Measurements from ENCODE around the gene TNFSF13.
A peak's percentile ranks its signal among the peaks of the same experiment; 100 is the strongest.

Gene TNFSF13

DNA sequence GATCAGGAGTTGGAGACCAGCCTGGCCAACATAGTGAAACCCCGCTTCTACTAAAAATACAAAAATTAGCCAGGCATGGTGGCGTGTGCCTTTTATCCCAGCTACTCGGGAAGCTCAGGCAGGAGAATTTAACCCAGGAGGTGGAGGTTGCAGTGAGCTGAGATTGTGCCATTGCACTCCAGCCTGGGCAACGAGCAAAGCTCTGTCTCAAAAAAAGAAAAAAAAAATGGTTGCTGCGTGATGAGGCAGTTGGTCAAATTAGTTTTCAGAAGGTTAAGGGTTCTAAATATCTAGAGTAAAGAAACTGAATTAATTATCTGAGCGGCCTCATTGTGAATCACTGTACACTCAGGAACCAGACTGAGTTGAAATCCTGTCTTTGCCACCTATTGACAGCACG is 17.4 kb downstream of the TNFSF13 start:
- no peak for FAIRE-seq

DNA sequence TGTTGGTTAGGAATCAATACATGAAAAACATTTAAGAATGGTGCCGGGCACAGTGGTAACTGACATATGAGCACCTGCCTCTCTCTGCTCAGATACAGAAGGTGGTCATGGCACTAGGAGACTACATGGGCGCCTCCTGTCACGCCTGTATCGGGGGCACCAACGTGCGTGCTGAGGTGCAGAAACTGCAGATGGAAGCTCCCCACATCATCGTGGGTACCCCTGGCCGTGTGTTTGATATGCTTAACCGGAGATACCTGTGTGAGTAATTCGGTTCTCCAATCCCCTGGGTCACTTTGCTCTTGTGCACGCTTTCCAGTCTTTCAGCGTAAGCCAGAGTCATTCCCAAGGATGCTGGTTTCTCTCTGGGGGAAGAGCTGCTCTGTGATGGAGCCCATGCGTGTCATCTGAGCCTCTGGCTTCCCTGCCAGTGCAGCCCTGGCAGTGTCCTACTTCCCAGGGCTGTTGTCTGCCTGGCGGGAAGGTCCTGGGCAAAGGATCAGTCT is 17.9 kb downstream of the TNFSF13 start:
- FAIRE-seq = no peak

DNA sequence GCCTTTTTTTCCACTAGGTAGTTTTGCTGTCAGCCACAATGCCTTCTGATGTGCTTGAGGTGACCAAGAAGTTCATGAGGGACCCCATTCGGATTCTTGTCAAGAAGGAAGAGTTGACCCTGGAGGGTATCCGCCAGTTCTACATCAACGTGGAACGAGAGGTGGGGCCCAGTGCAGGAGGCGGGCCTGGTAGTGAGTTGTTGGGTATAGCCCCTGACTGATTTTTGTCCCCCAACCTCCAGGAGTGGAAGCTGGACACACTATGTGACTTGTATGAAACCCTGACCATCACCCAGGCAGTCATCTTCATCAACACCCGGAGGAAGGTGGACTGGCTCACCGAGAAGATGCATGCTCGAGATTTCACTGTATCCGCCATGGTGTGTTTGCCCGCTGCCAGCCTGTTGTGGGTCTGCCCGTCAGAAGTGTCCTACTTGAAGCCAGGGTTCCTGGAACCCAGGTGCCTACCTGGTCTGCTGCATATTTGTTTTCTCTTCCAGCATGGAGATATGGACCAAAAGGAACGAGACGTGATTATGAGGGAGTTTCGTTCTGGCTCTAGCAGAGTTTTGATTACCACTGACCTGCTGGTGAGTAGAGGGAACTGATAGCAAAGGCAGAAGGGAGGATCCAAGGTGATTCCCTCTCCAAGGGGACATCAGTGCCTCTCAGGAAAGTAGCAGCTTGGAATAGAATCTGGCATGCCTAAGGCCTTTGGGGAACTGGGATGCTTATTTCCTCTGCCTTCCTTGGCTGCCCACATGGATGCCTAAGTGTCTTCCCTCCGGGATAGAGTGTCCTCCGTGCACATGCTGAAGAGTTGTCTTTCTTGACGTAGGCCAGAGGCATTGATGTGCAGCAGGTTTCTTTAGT is 19.0 kb downstream of the TNFSF13 start:
- FAIRE-seq = no peak

DNA sequence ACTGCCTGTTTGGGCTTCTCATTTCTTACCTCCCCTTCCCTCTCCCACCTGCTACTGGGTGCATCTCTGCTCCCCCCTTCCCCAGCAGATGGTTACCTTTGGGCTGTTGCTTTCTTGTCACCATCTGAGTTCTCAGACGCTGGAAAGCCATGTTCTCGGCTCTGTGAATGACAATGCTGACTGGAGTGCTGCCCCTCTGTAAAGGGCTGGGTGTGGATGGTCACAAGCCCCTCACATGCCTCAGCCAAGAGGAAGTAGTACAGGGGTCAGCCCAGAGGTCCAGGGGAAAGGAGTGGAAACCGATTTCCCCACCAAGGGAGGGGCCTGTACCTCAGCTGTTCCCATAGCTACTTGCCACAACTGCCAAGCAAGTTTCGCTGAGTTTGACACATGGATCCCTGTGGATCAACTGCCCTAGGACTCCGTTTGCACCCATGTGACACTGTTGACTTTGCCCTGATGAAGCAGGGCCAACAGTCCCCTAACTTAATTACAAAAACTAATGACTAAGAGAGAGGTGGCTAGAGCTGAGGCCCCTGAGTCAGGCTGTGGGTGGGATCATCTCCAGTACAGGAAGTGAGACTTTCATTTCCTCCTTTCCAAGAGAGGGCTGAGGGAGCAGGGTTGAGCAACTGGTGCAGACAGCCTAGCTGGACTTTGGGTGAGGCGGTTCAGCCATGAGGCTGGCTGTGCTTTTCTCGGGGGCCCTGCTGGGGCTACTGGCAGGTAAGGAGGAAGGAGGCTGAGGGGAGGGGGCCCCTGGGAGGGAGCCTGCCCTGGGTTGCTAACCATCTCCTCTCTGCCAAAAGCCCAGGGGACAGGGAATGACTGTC is 20.7 kb downstream of the TNFSF13 start, which contains the start of gene CD68:
CD68 (plus strand) TSS at position 638 of the 833 bp plus-strand sequence; CDS start at position 678, 40 bp downstream.
- no peak for FAIRE-seq

DNA sequence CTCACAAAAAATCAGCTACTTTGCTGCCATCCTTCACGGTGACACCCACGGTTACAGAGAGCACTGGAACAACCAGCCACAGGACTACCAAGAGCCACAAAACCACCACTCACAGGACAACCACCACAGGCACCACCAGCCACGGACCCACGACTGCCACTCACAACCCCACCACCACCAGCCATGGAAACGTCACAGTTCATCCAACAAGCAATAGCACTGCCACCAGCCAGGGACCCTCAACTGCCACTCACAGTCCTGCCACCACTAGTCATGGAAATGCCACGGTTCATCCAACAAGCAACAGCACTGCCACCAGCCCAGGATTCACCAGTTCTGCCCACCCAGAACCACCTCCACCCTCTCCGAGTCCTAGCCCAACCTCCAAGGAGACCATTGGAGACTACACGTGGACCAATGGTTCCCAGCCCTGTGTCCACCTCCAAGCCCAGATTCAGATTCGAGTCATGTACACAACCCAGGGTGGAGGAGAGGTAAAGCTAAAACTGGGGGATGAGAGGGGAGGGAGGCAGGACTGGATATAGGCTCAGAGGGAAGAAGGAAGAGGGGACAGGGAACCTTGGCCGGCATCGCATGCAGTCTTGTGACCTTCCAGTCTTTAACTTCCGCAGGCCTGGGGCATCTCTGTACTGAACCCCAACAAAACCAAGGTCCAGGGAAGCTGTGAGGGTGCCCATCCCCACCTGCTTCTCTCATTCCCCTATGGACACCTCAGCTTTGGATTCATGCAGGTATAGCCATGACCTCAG is 21.5 kb downstream of the TNFSF13 start:
- FAIRE-seq = no peak

DNA sequence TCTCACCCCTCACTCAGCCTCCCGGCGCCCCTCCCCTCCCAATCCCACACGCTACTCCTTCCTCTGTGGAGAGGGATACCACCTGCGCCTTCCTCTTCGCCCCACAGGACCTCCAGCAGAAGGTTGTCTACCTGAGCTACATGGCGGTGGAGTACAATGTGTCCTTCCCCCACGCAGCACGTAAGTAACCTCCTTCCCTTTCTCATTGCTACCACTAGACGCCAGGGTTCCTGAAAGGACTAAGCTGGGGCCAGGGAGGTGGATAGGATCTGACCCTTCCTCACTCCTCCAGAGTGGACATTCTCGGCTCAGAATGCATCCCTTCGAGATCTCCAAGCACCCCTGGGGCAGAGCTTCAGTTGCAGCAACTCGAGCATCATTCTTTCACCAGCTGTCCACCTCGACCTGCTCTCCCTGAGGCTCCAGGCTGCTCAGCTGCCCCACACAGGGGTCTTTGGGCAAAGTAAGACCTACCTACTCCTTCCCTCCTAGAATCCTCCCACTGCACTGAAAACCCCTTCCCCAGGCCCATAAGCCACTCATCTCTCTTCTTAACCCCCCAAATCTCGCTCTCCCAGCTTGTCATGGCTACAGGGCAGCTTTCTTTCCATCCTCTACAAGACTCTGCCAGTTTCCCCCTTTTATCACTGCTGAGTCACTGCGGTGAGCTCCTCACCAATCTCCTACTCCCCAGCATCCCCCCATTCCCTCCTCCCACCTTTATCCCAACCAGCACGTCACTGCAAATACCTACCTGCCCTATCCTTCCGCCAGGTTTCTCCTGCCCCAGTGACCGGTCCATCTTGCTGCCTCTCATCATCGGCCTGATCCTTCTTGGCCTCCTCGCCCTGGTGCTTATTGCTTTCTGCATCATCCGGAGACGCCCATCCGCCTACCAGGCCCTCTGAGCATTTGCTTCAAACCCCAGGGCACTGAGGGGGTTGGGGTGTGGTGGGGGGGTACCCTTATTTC is 22.3 kb downstream of the TNFSF13 start:
- FAIRE-seq = no peak

DNA sequence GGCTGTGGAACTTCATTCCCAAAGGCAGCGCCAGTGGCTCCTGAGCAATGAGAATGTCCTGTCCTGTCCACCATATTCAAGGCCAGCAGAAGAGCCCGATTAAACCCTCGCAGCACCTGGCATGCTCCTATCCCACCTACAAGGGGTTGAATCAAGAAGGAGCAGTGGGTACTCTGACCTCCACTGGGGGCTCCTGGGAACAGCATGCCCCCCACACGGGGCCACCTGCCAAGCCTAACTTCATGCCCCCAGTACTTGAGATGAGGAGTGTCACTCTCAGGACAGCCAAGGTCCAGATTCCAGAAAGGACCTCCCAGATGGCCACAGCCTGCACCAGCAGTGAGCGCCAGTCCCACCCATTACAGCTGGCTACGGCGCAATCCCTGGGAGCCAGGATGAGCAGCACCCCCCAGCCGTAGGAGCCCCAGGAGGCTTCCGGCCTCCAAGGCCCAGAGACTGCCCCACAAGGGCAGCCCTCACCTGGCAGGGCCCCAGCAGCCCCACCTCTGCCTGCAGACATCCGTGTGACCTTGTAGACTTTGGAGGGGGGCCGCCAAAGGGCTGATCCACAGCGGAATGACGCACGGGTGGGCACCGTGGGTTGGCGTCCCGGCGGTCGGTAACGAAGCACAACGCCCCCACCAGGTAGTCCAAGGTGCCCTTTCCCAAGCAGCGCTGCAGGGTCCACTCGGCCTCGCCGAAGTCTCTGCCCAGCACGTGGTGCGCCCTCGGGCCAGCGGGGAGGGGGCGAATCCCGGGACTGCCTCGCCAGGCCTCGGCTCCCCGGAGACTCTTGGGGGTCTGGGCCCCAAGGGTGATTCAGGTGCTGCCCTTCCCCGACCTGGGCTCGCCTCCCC is 24.1 kb downstream of the TNFSF13 start:
- no peak for FAIRE-seq

DNA sequence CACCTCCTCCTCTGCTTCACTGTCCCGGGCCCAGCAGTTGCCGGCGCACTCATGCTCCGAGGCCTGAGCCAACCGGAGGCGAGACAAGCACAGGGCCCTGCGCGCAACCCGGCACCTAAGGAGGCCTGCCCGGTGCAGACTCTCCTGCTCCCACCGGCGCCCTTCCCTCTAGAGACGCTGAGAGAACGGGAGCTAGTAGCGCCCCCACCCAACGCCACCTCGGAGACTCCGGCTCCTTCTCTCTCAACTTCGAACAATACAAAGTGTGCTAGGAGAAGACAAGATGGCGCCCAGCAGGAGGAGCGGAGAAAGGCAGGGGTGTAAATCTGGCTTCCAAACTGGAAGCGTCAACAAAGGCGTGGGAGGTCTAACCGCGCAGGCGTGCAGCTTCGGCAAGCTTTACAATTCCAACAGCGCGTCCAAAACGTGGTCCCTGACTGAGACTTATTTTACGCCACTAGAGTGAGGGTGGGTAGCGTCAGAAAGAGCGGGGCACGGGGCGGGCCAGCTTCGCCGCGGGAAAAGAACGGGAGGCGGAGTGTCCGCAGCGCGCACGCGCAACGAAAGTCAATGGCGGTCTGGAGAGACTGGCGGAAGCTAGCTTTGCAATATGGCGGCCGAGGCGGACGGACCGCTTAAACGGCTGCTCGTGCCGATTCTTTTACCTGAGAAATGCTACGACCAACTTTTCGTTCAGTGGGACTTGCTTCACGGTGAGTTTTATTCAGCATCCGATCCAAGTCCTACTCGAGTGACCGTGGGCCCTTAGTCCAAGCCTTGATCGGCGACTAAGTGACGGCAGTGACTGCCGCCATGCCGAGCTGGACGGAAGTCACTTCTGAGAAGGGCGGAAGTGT is 24.9 kb downstream of the TNFSF13 start, which contains the start of gene MPDU1:
MPDU1 (plus strand) TSS at position 600 of the 857 bp plus-strand sequence; CDS start at position 611, 11 bp downstream.
- FAIRE-seq = peak; percentile 65

DNA sequence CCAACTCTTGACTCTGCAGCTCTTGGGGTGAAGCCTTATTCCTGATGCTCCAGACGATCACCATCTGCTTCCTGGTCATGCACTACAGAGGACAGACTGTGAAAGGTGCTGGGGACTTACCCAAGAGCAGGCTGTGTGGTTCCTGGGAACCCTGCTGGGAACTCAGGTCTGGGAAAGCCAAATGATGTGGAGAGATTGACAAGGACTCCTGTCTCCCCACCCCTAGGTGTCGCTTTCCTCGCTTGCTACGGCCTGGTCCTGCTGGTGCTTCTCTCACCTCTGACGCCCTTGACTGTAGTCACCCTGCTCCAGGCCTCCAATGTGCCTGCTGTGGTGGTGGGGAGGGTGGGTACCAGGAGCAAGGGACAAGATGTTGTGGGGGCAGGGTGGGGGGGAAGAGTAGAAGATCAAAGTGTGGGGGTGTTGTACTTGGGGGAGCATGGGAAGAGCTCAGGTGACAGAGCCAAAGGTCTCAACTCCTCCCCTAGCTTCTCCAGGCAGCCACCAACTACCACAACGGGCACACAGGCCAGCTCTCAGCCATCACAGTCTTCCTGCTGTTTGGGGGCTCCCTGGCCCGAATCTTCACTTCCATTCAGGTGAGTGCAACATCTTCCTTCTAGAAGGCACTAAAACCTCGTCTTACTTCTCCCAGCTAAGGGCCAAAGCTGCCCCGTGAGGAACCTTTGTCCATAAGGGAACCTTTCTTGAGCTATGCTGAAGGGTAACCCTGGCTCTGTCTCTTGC is 28.3 kb downstream of the TNFSF13 start:
- FAIRE-seq = no peak

DNA sequence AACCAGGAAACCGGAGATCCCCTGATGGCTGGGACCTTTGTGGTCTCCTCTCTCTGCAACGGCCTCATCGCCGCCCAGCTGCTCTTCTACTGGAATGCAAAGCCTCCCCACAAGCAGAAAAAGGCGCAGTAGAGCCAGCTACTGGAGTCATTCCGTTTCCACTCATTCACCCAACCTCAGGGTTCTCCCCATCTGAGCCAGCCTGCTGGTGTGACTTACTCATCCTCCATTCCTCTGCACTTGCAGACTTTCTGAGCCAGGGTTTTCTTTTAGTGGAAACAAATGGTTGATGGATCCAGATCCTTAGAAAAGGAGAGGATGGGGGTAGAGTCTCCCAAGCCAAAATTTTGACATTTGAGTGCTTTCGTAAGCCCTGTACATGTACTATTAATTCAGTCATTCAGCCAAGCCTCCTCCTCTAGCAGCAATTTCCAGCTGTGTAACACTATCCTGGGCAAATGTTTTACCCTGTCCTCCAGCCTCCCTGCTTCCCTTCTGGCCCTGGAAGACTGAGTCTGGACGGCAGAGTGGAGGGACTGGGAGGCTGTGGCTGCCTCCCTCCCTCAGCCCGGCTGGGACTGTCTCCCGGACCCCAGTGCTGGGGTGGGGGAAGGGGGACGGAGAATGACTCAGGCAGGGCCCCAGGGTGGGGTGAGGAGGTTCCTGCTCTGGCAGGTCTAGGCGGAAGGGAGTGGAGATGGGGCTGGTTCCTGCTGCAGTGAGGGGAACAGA is 29.0 kb downstream of the TNFSF13 start:
- FAIRE-seq = no peak

DNA sequence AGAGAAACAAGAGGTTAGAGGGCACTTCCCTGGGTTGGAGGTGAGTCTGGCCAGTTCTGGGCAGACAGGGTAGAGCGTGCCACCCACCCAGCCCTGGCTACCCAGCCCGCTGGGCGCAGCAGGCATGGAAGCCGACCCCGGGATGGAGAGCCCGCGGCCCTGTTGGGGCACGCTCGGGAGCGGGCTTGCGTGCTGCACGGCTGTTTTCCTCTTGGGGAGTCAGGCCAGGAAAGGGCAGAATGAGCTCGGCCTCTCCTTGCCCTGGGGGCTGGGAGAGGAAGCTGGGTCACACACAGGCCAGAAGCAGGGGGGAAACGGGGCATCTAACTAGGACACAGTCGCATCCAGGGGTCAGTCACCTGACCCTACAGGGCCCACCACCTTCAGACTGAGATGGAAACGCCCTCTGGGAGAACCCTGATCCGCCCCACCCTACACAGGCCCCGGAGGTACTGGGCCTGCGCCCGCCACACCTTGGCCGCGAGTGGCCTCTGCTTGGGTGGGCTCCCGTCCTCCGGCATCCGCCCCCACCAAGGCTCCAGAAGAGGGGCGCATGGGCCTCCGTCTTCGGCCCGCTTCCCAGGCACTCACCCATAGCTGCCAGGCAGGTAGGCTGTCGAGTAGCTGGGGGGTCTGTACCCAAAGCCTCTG is 30.1 kb downstream of the TNFSF13 start:
- FAIRE-seq = no peak

DNA sequence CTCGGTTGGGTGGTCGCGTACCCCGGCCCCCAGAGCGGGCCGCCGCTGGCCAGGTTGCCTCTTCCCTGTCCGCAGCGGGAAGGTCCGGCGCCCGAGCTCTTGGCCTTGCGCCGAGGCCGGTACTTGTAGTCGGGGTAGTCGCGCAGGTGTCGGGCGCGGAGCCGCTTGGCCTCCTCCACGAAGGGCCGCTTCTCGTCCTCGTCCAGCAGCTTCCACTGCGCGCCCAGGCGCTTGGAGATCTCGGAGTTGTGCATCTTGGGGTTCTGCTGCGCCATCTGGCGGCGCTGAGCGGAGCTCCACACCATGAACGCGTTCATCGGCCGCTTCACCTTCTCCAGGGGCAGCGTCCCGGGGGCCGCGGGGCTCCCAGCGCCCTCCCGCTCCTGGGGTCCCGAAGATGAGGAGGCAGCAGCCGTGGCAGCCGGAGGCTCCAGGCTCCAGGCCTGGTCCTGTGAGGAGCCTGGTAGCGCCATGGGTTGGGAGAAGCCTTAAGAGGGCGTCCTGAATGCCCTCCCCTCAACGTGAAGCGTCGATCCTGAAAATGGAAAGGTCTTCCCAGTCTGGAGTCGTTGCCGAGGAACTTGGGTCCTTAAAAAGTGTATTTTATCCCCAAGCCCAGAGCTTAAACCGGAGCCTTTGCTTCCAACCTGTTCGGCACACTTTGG is 30.8 kb downstream of the TNFSF13 start:
- FAIRE-seq = no peak

DNA sequence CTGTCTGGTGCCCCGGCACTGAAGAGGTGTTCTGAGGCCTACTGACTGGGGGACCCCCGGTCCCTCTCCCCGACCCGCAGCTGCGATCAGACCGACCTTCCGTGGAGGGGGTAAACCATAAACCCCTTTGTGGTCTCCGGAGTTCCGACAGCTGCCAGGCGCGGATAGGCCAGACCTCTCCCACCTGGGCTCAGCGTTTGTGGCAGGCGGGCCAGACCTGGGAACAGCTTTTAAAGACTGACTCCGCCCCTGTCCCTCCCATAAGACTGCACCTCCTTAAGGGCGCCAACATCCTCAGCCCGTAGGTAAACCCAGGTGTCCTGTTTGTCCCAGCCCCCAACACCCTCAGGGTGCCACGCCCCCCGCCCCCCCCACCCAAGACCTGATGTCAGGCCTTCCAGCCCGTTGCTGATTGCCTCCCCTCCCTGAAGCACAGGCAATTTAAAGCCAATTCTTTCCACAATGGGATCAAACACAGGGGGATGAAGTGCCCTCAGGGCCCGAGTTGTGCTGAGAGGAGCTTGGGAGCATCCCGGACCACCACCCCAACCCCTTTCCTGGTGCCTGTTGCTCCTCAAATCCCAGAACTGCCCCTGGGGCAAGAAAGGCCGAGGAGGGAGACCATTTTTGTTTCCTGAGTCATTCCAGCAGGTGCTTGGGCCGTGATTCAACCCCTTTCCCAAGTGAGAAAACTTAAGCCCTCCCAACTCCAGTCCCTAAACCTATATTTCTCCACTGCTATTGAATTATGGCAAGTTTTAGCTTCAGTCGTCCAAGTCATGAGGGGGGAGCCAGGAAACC is 31.5 kb downstream of the TNFSF13 start, which contains the start of gene SOX15:
SOX15 (minus strand) TSS at position 204 of the 801 bp plus-strand sequence. CDS start 418 bp downstream, outside the sequence.
- FAIRE-seq = no peak

DNA sequence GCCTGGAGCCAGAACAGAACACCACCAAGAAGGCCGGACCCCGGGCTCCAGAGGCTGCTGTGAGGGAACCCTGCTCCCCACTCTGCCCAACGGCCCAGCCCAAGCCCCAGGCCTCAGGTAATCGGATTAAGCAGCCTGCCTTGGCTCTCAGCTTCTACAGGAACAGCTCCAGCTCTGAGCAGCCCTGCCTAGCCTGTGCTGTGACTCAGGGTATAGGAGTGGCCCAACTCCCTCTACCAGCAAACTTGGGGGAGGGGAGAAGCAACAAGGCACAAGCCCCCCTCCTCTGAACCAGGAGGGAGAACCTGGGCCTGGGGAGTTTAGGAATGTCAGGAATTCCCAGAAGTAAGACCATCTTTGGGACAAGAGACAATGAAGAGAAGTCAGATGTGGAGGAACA is 32.2 kb downstream of the TNFSF13 start:
- FAIRE-seq = no peak

DNA sequence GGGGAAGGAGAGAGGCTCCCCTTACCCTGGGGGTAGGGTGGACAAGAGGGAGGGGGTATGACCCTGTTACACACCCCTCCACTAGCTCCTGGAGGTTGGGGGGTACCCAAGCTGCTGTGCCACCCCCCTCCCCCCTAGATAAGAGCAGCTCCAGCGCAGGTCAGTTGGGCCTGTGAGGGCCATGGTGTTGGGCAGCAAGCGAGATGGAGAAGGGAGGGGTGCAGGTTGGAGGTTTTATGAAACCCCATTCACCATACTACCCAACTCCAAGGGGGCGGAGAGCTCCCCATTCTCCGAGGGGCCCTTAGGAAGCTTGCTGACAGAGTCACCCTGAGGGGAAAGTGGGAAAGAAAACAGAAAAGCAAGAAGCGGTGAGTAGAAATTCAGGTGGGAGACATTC is 33.0 kb downstream of the TNFSF13 start:
- FAIRE-seq = no peak
